GM21528 (cell line): Measurements from ENCODE around the gene PCDHA4.

Experiments
- ATAC-seq: cut with Tn5 transposase; IDR thresholded peaks from one replicate; pipeline ENCODE4 v1.9.1; 2021; ENCODE audit warnings: mild to moderate bottlenecking, moderate library complexity; ENCODE audit not compliant: unreplicated experiment, low FRiP score

The PCDHA4 gene

DNA sequence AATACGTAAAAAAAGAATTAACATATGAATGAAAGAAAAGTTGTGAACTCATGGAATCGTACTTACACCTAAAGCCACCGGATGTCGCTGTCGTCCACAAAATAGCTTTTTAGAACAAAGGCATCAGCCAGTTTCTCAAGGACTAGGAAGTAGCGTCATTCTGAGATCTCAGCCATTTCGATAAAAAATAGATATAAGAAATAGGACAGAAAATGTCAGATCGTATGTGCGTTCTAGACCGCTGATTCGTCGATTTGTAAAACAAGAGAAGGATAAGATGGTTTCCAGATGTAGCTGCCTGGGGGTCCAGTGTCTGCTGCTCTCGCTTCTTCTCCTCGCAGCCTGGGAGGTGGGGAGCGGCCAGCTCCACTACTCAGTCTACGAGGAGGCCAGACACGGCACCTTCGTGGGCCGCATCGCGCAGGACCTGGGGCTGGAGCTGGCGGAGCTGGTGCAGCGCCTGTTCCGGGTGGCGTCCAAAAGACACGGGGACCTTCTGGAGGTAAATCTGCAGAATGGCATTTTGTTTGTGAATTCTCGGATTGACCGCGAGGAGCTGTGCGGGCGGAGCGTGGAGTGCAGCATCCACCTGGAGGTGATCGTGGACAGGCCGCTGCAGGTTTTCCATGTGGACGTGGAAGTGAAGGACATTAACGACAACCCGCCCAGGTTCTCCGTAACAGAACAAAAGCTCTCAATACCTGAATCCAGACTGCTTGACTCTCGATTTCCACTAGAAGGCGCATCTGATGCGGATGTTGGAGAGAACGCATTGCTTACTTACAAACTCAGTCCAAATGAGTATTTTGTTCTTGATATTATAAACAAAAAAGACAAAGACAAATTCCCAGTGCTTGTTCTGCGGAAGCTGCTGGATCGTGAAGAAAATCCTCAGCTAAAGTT is 49.2 kb downstream of the PCDHA4 start, which contains the start of gene PCDHA10:
Gene PCDHA10 (plus strand): TSS at position 126 of the 903 bp plus-strand sequence. CDS start 152 bp downstream, at position 278.
- no peak for ATAC-seq

DNA sequence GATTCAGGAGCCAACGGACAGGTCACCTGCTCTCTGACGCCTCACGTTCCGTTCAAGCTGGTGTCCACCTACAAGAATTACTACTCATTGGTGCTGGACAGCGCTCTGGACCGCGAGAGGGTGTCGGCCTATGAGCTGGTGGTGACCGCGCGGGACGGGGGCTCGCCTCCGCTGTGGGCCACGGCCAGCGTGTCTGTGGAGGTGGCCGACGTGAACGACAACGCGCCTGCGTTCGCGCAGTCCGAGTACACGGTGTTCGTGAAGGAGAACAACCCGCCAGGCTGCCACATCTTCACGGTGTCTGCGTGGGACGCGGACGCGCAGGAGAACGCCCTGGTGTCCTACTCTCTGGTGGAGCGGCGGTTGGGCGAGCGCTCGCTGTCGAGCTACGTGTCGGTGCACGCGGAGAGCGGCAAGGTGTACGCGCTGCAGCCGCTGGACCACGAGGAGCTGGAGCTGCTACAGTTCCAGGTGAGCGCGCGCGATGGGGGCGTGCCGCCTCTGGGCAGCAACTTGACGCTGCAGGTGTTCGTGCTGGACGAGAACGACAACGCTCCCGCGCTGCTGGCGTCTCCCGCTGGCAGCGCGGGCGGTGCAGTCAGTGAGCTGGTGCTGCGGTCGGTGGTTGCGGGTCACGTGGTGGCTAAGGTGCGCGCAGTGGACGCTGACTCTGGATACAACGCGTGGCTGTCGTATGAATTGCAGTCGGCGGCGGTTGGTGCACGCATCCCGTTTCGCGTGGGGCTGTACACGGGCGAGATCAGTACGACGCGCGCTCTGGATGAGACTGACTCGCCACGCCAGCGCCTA is 50.5 kb downstream of the PCDHA4 start:
- ATAC-seq = no peak

DNA sequence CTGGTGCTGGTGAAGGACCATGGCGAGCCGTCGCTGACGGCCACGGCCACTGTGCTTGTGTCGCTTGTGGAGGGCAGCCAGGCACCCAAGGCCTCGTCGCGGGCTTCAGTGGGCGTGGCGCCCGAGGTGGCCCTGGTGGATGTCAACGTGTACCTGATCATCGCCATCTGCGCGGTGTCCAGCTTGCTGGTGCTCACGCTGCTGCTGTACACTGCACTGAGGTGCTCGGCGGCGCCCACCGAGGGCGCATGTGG is 51.0 kb downstream of the PCDHA4 start:
- no peak for ATAC-seq

DNA sequence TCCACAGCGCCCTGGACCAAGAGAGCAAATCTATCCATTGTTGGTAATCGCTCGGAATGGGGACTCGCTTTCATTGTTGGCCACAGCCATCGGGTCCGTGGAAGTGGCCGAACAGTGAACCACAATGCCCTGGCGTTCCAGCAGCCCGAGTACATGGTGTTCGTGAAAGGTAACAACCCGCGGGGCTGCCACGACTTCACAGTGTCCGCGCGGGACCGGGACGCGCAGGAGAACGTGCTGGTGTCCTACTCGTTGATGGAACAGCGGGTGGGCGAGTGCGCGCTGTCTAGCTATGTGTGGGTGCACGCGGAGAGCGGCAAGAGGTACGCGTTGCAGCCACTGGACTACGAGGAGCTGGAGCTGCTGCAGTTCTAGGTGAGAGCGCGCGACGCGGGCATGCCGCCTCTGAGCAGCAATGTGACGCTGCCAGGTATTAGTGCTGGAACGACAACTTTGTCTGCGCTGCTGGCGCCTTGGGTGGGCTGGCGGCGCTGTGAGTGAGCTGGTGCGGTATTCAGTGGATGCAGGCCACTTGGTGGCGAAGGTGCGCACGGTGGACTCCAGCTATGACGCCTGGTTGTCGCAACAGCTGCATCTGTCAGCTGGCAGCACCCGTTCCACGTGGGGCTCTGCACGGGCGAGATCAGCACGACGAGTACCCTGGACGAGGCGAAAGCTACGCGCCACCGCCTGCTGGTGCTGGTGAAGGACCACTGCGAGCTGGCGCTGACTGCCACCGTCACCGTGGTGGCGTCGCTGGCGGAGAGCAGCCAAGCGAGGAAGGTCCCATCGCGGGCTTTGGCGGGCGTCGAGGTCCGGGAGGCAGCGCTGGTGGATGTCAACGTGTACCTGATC is 55.8 kb downstream of the PCDHA4 start:
- ATAC-seq = no peak
